Limb (tissue), 2 donors: ENCODE measurements around the gene LASP1NB.
A peak's percentile ranks its signal among the peaks of the same experiment; 100 is the strongest.
"Not testable (repeated sequence)": the region's sequence is repeated elsewhere in the genome, so short reads cannot be mapped to it uniquely, and the experiment has no call there.

Source experiments
- DNase-seq, 2 donors: peaks; one replicate each; pipeline ENCODE4 v3.0.0-alpha.2; 2016; ENCODE audit errors: extremely low spot score in 2 of 2

Gene LASP1NB

GRCh38 chr17:38917259-38917658 lies 8.2 kb upstream of the LASP1NB start:
- DNase-seq, result no peak

- peak in 1 of 2 donors; percentile 32 for DNase-seq
Observed at GRCh38 chr17:38918129-38918913, 7.1 kb upstream of the LASP1NB start.

- no peak for DNase-seq
Observed at GRCh38 chr17:38918916-38919315, 6.5 kb upstream of the LASP1NB start.

GRCh38 chr17:38919316-38920078 lies 5.9 kb upstream of the LASP1NB start:
- no peak for DNase-seq

- DNase-seq, result no peak
Observed at GRCh38 chr17:38920374-38921291, 4.8 kb upstream of the LASP1NB start.

- peak in 1 of 2 donors; percentile 29 for DNase-seq
Observed at GRCh38 chr17:38921756-38922411, 3.5 kb upstream of the LASP1NB start.

- peak; percentile 67 to 77 for DNase-seq
Observed at GRCh38 chr17:38922538-38923297, 2.7 kb upstream of the LASP1NB start.

GRCh38 chr17:38926293-38927070 lies 1.1 kb downstream of the LASP1NB start:
- no peak for DNase-seq

GRCh38 chr17:38930782-38931181 lies 5.4 kb downstream of the LASP1NB start:
- not testable (repeated sequence) for DNase-seq

GRCh38 chr17:38933962-38934361 lies 8.5 kb downstream of the LASP1NB start:
- not testable (repeated sequence) for DNase-seq

- DNase-seq, result no peak
Observed at GRCh38 chr17:38939987-38940386, 14.6 kb downstream of the LASP1NB start.

GRCh38 chr17:38940404-38940803 lies 15.0 kb downstream of the LASP1NB start:
- DNase-seq, result no peak

GRCh38 chr17:38942696-38943334 lies 17.4 kb downstream of the LASP1NB start:
- DNase-seq, result no peak

- DNase-seq, result no peak
Observed at GRCh38 chr17:38943607-38944006, 18.2 kb downstream of the LASP1NB start.

- no peak for DNase-seq
Observed at GRCh38 chr17:38947189-38947588, 21.8 kb downstream of the LASP1NB start.

- DNase-seq, result not testable (repeated sequence)
Observed at GRCh38 chr17:38953800-38954199, 28.4 kb downstream of the LASP1NB start.

GRCh38 chr17:38958326-38958725 lies 32.9 kb downstream of the LASP1NB start:
- DNase-seq, result peak in 1 of 2 donors; percentile 22

GRCh38 chr17:38958756-38959155 lies 33.3 kb downstream of the LASP1NB start:
- DNase-seq, result no peak

GRCh38 chr17:38959508-38959907 lies 34.1 kb downstream of the LASP1NB start:
- DNase-seq, result no peak
